Measurements from ENCODE around the gene MRPS5.
A peak's percentile ranks its signal among the peaks of the same experiment; 100 is the strongest.

MRPS5 gene

DNA sequence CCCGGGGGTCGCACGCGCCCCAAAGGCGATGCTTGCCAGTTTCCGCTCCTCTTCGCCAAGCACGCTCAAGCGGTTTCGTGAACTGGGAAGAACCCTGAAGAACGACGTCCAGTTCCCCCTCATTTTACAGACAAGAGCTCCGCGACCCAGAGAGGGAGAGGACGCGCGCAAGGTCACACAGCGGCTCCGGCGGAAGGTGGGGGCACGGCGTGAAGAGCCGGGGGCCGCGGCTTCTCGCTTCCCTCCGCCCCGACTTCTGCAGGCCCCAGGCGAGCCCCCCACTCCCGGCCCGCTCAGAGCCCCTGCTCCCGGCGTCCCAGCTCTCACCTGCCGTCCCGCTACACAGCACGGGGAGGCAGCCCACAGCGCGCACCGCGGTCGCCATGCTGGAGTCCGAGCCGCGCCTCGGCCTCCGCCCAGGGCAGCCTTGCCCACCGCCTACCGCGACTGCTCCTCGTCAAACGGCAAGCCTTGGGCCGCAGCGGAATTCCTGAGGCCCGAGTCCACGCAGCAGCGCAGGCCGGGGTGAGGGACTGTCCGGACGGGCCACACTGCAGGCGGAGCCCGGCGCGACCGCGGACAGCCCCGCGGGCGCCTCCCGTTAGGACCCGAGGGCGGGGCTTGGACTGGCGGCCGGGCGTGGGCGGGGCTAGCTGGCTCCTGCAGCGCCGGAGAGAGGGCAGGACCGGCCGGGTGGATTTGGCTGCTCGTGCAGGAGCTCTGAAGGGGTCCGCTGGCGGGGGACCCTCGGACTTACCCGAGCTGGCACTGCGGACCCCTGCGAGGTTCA is at the start of gene MRPS5:
MRPS5 (minus strand) TSS at position 402 of the 790 bp plus-strand sequence; CDS start at position 385, 17 bp downstream.
- intact Hi-C loops (cut with micrococcal nuclease): loop anchor here (1.0 kb wide), 2 partner anchors 44 to 86 kb away; partner anchors contain the start of genes ZNF2 and ZNF892
- Mint-ChIP-seq H3K9me3 (no peaks in the 10 kb centered on the region), H3K27ac (peak within 1 kb of the TSS; percentile 95), H3K27me3 (peaks cover 2% of the 10 kb centered on the region), H3K36me3 (ENCODE audit: low read depth) (peaks cover 41% of the 10 kb centered on the region), H3K4me3 (peak within 1 kb of the TSS; percentile 99), H3K4me1 (ENCODE audit: low read depth) (peaks cover 38% of the 10 kb centered on the region)

DNA sequence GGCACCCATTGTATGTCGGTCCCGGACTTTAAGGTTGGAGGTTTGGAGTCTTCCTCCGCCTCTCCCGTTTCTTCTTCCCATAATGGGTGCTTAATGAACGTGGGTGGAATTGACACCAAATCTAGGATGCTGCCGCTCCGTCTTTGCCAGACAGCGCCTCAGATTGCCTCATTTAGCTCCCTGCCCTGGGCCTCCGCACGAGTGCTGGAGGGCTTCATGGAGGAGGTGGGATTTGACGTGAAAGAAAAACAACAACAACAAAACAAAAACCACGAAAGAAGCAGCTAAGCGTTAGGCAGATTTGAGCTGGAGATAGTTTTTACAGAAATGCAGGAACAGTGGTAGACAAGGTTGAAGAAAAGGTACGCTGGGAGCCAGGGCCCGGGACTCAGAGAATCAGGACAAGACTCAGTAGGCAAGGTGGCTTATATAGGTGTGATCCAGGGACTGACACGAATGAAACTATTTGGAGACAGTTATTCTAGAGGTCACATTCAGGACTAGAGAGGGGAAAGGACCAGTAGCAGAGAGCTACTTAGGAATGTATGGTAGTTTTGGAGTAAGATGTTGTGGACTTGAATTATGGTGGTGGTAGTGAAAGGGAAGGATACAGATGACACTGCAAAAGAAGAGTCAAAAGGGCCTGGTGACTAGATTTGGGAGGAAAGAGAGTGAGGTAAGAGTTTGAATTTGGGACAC is 44.6 kb upstream of the MRPS5 start:
- Mint-ChIP-seq H3K27ac (peak overlapping the region; percentile 92), H3K4me3 (peak overlapping the region; percentile 97), H3K27me3 (no peaks in the 10 kb centered on the region), H3K36me3 (ENCODE audit: low read depth) (peaks cover 17% of the 10 kb centered on the region), H3K9me3 (peaks cover 4% of the 10 kb centered on the region), H3K4me1 (ENCODE audit: low read depth) (peaks cover 23% of the 10 kb centered on the region)
- intact Hi-C loops (cut with micrococcal nuclease): no loop called here

DNA sequence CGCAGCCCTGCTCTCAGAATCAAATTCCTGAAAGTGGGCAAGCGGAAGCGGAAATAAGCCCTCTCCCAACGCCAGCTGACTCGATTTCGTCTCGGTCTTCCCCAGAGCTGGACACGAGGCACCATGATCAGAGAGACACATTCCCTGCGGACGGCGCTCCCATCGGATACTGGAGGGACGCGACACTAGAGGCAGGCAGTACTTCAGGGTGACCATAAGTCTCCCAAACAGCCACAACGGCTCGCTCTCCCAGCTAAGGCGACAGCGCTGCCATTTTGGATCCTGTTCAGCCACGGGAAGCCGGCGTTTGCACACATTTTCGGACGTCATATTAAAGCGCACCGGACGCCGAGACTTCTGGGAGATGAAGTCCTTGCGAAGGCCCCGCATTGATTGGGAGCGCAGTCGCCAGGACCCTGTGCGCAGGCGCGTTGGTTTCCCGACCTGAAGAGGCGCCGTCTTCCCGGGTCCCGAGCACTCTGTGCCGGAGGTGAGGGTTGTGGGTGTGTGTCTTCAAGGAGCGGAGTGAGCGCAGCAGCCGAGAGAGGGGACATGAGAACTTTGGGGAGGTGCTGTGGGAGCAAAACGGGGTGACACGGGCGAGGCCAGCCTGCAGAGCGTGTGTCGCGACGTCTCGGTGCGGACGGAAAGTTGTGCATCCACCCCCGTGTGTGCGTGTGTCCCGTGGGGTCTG is 43.9 kb upstream of the MRPS5 start, which contains the start of gene ZNF2:
ZNF2 (plus strand) TSS at position 439 of the 694 bp plus-strand sequence. CDS start 10,418 bp downstream, outside the sequence.
- no peaks in the 10 kb centered on the region for H3K9me3 Mint-ChIP-seq
- H3K4me1 Mint-ChIP-seq (ENCODE audit: low read depth): peaks cover 23% of the 10 kb centered on the region
- H3K27me3 Mint-ChIP-seq: no peaks in the 10 kb centered on the region
- H3K27ac Mint-ChIP-seq: peak within 1 kb of the TSS; percentile 92
- H3K36me3 Mint-ChIP-seq (ENCODE audit: low read depth): peaks cover 17% of the 10 kb centered on the region
- intact Hi-C loops (cut with micrococcal nuclease): loop anchor here (1.0 kb wide), 2 partner anchors 42 to 43 kb away; partner anchors contain the start of gene ZNF892
- H3K4me3 Mint-ChIP-seq: peak within 1 kb of the TSS; percentile 97

DNA sequence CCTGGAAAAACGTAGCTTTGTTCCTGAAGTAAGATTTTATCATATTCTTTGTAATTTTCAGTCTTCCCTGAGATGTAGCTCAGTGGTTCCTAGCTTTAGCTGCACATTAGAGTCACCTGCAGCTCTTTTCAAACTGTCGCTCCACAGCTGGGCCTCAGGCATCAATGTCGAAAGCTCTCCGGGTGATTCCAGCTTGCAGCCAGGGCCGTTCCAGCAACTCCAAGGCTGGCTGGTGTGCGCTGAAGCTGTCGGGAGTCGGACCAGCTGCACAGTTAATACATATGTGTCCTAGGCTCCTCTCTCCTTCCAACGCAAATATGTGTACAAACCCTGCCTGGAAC is 43.4 kb upstream of the MRPS5 start:
- intact Hi-C loops (cut with micrococcal nuclease): loop anchor here (1.0 kb wide), 2 partner anchors 42 to 43 kb away; partner anchors contain the start of gene ZNF892
- peaks cover 17% of the 10 kb centered on the region for H3K36me3 Mint-ChIP-seq (ENCODE audit: low read depth)
- H3K9me3 Mint-ChIP-seq: no peaks in the 10 kb centered on the region
- peak overlapping the region; percentile 97 for H3K4me3 Mint-ChIP-seq
- H3K4me1 Mint-ChIP-seq (ENCODE audit: low read depth): peaks cover 24% of the 10 kb centered on the region
- peak overlapping the region; percentile 92 for H3K27ac Mint-ChIP-seq
- no peaks in the 10 kb centered on the region for H3K27me3 Mint-ChIP-seq

DNA sequence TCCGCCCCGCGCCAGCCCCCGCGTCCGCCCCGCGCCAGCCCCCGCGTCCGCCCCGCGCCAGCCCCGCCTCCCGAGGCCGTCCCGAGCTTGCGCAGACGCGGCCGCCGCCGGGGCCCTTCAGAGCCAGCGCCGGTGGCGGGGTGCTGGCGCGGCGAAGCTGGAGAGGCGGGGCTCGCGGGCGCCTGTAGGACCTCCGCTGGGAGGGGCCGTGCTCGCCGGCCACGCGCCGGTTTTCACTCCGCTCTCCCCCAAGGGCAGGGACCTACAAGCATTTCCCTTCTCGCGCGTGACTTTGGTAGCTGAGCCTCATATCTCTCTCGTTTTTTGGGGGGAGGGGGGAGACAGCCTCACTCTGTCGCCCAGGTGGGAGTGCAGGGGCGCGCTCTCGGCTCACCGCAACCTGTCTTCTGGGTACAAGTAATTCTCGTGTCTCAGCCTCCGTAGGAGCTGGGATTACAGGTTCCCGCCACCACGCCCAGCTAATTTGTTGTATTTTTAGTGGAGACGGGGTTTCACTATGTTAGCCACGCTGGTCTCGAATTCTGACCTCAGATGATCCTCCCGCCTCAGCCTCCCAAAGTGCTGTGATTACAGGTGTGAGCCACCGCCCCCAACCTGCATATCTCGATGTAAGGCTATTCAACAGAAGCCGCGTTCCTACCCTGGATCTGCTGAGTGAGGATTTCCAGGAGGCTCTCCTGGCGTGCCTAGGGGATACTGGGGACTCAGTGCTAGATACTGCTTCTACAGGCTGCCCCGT is 38.3 kb upstream of the MRPS5 start, which contains the start of gene ZNF514:
ZNF514 (minus strand) TSS at position 159 of the 760 bp plus-strand sequence. CDS start 6,595 bp downstream, outside the sequence.
- Mint-ChIP-seq H3K27ac (peak within 1 kb of the TSS; percentile 87), H3K4me1 (ENCODE audit: low read depth) (peaks cover 21% of the 10 kb centered on the region), H3K27me3 (no peaks in the 10 kb centered on the region), H3K9me3 (peaks cover 26% of the 10 kb centered on the region), H3K4me3 (peak within 1 kb of the TSS; percentile 87), H3K36me3 (ENCODE audit: low read depth) (peaks cover 25% of the 10 kb centered on the region)
- intact Hi-C loops (cut with micrococcal nuclease): no loop called here

DNA sequence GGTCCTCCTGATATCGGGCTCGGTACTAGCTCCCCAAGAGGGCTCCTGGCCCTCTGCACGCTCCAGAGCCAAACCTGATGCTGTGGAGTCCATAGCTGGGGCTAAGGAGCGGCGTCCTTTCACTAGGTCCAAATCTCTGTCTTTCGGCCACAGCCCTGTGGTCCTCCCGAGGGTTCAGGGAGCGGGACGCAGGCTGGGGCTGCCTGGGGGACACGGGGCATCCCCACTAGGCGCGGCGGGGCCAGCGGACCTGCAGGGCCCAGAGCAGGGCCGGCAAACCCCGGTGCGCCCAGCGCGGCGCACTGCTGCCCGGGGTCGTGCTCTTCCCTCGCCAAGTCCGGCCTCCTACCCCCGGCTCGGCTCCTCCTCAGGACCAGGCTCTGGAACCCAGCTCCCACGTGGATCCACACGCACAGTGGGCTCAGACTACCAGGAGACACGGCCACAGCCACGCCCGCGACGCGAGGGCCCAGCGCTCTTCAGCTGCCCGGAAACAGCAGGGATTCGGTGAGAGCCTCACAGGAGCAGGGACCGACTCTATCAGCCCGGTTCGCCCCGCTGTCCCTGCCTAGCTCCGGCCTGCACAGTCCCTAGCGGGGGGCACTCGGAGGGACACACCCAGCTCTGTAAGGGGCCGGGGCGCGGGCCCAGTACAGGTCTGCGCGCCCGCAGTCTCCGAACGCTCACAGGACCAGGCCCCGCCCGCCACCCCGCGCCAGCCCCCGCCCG is 37.4 kb upstream of the MRPS5 start:
- H3K27ac Mint-ChIP-seq: peak overlapping the region; percentile 87

DNA sequence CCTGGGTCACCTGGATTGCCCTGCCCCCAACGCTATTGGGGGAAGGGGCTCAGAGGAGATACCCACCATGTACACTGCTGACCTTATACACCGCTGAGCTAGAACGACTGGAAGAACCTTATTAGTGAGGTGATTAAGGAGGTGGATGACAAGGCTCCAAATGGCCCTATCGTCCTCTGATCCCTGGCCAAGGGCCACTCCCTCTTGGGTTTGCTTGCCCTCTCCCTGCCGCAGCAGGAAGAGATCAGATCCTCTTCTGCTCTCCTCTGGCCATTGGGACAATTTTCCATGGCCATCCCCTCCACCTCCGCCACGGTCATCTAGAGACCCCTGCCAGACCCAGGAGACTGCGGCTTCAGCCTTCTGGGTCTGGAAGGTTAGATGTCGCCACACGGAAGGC is 36.8 kb upstream of the MRPS5 start:
- intact Hi-C loops (cut with micrococcal nuclease): no loop called here
- no peaks in the 10 kb centered on the region for H3K27me3 Mint-ChIP-seq
- peak overlapping the region; percentile 87 for H3K4me3 Mint-ChIP-seq
- H3K27ac Mint-ChIP-seq: peak overlapping the region; percentile 87
- peaks cover 13% of the 10 kb centered on the region for H3K4me1 Mint-ChIP-seq (ENCODE audit: low read depth)
- H3K9me3 Mint-ChIP-seq: peaks cover 40% of the 10 kb centered on the region
- H3K36me3 Mint-ChIP-seq (ENCODE audit: low read depth): peaks cover 39% of the 10 kb centered on the region

More for the DNA sequence above, 37.4 kb upstream of the MRPS5 start:
- Mint-ChIP-seq H3K4me3 (peak overlapping the region; percentile 87), H3K4me1 (ENCODE audit: low read depth) (peaks cover 13% of the 10 kb centered on the region), H3K9me3 (peaks cover 34% of the 10 kb centered on the region), H3K27me3 (no peaks in the 10 kb centered on the region), H3K36me3 (ENCODE audit: low read depth) (peaks cover 33% of the 10 kb centered on the region)
- intact Hi-C loops (cut with micrococcal nuclease): no loop called here

DNA sequence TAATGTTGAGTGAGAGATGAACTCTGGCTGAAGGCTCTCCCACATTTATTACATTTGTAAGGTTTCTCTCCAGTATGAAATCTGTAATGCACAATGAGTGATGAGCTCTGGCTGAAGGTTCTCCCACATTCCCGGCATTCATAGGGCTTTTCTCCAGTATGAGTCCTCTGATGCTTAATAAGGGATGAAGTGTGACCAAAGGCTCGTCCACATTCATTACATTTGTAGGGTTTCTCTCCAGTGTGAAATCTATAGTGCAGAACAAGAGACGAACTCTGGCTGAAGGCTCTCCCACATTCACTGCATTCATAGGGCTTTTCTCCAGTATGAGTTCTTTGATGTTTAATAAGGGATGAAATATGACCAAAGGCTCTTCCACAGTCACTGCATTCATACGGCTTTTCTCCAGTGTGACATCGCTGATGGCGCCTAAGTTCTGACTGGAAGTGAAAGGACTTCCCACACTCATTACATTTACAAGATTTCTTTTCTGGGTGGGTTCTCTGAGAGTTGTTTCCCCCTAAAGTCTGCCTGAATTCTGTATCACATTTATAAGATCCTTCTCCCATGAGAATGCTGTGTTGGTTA is 27.9 kb upstream of the MRPS5 start:
- no peak overlapping the region for H3K27ac Mint-ChIP-seq
- no peaks in the 10 kb centered on the region for H3K27me3 Mint-ChIP-seq
- H3K9me3 Mint-ChIP-seq: peaks cover 100% of the 10 kb centered on the region
- intact Hi-C loops (cut with micrococcal nuclease): no loop called here
- H3K4me1 Mint-ChIP-seq (ENCODE audit: low read depth): no peaks in the 10 kb centered on the region
- H3K36me3 Mint-ChIP-seq (ENCODE audit: low read depth): peaks cover 62% of the 10 kb centered on the region
- no peak overlapping the region for H3K4me3 Mint-ChIP-seq

DNA sequence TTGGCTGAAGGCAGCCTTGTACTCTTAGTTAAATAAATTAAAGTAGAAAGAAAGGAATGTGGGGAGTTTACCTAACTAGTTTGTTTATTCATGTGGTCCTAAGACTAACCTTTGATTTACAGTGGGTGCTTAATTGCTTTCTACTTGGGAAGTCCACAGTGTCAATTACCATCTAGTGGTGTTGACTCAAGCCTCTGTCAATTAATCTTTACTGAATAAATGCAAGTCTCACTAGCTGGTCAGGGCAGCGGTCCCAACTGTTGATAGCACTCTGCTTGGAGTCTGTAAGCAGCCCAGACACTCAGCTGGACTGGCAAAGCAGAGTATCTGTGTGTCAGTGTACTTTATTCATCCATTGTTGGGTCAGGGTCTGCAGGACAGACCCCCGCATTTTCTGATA is 22.2 kb upstream of the MRPS5 start:
- Mint-ChIP-seq H3K27ac (no peak overlapping the region), H3K4me1 (ENCODE audit: low read depth) (no peaks in the 10 kb centered on the region), H3K9me3 (peaks cover 100% of the 10 kb centered on the region), H3K36me3 (ENCODE audit: low read depth) (peaks cover 11% of the 10 kb centered on the region), H3K27me3 (no peaks in the 10 kb centered on the region), H3K4me3 (no peak overlapping the region)
- intact Hi-C loops (cut with micrococcal nuclease): no loop called here

DNA sequence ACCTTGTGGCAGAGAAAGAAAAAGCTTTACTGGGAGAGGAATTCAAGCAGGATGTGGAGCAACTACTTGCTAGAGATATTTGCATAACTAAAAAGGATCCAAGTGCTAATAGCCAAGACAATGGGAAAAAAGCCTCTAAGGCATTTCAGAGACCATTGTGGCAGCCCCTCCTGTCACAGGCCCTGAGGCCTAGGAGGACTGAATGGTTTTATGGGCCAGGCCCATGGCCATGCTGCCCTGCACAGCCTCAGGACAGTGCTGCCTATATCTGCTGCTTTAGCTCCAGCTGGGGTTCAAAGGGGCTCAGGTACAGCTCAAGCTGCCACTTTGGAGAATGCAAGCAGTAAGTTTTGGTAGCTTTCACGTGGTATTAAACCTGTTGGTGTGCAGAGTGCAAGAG is 17.1 kb upstream of the MRPS5 start:
- Mint-ChIP-seq H3K27ac (no peak overlapping the region), H3K27me3 (peaks cover 2% of the 10 kb centered on the region), H3K4me1 (ENCODE audit: low read depth) (no peaks in the 10 kb centered on the region), H3K9me3 (peaks cover 89% of the 10 kb centered on the region), H3K4me3 (no peak overlapping the region), H3K36me3 (ENCODE audit: low read depth) (peaks cover 6% of the 10 kb centered on the region)
- intact Hi-C loops (cut with micrococcal nuclease): no loop called here

DNA sequence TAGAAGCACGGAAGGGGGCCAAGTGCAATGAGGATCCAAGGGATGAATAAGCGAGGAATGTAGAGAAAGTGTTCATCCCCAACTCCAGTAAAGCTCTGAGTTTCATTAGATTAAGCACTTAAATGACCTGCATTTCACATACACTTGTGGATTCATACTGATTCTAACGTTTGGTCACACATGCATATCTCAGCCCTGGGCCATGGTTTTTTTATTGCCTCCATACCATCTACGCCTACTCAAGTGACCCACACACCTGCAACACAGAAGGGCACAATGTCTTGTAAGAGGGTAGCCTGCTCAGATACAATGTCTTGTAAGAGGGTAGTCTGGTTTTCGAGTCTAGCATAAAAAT is 566 bp upstream of the MRPS5 start:
- H3K4me3 Mint-ChIP-seq: peak overlapping the region; percentile 99
- peaks cover 35% of the 10 kb centered on the region for H3K36me3 Mint-ChIP-seq (ENCODE audit: low read depth)
- intact Hi-C loops (cut with micrococcal nuclease): loop anchor here (1.0 kb wide), 1 partner anchor 43 kb away; the partner anchor contains the start of gene ZNF2
- no peaks in the 10 kb centered on the region for H3K9me3 Mint-ChIP-seq
- H3K27me3 Mint-ChIP-seq: peaks cover 4% of the 10 kb centered on the region
- H3K4me1 Mint-ChIP-seq (ENCODE audit: low read depth): peaks cover 38% of the 10 kb centered on the region
- peak overlapping the region; percentile 95 for H3K27ac Mint-ChIP-seq

DNA sequence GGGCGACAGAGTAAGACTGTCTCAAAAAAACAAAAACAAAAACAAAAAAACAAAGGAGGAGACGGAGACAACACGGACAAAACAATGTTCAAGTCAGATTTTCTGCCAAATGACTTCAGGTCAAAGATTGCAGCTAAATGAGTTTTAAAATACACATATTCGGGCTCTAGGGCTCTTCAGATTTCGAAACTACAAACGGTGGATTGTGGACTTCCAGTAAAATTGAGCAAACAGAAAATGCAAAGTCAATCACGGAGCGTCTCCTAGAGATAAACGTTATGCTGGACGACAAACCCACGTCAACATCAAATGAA is 558 bp downstream of the MRPS5 start:
- peaks cover 38% of the 10 kb centered on the region for H3K4me1 Mint-ChIP-seq (ENCODE audit: low read depth)
- intact Hi-C loops (cut with micrococcal nuclease): loop anchor here (1.0 kb wide), 1 partner anchor 86 kb away; the partner anchor contains the start of gene ZNF892
- peak overlapping the region; percentile 99 for H3K4me3 Mint-ChIP-seq
- peak overlapping the region; percentile 95 for H3K27ac Mint-ChIP-seq
- no peaks in the 10 kb centered on the region for H3K9me3 Mint-ChIP-seq
- no peaks in the 10 kb centered on the region for H3K27me3 Mint-ChIP-seq
- peaks cover 44% of the 10 kb centered on the region for H3K36me3 Mint-ChIP-seq (ENCODE audit: low read depth)
